DND-41 (cell line): ENCODE measurements around the gene TAF11L2.
"Not testable (repeated sequence)": the region's sequence is repeated elsewhere in the genome, so short reads cannot be mapped to it uniquely, and the experiment has no call there.

ENCODE experiments used
- ATAC-seq: fragments of 200-7000 bp; cut with Tn5 transposase; 3 replicates; pipeline ENCODE4 v1.9.1; 2021; ENCODE audit warnings: low read depth; ENCODE audit not compliant: insufficient read depth
- DNase-seq: peaks from one replicate; pipeline ENCODE4 v3.0.0-alpha.2; 2020
- H2AFZ ChIP-seq: 2 replicates; pipeline ENCODE4 v1.6.0; 2012; ENCODE audit warnings: low read depth, low read length
- H3K27ac ChIP-seq: 2 replicates; pipeline ENCODE4 v1.5.1; 2012; ENCODE audit warnings: low read length, inconsistent platforms
- H3K27me3 ChIP-seq: fragments of 200-600 bp; sonication (generic); 2 replicates; pipeline ENCODE4 v1.6.0; 2012; ENCODE audit warnings: low read length, mild to moderate bottlenecking, inconsistent platforms; ENCODE audit not compliant: insufficient read depth, poor library complexity
- H3K36me3 ChIP-seq: 2 replicates; pipeline ENCODE4 v1.5.1; 2012; ENCODE audit warnings: low read length, inconsistent platforms; ENCODE audit not compliant: insufficient read depth
- H3K4me1 ChIP-seq: 2 replicates; pipeline ENCODE4 v1.5.1; 2012; ENCODE audit warnings: mild to moderate bottlenecking, low read length; ENCODE audit not compliant: insufficient read depth
- H3K4me2 ChIP-seq: 2 replicates; pipeline ENCODE4 v1.6.0; 2012; ENCODE audit warnings: mild to moderate bottlenecking, moderate library complexity, low read length, inconsistent platforms; ENCODE audit not compliant: insufficient read depth
- H3K4me3 ChIP-seq, 2 experiments: fragments of 200-600 bp in 1 of 2; shearing (Covaris generic) in 1 of 2; 2 replicates each; pipeline ENCODE4 v1.5.1; 2012 to 2016; ENCODE audit warnings: inconsistent platforms in 2 of 2, low read length in 2 of 2, mild to moderate bottlenecking in 2 of 2, low read depth in 1 of 2, moderate library complexity in 1 of 2
- H3K79me2 ChIP-seq: 2 replicates; pipeline ENCODE4 v1.6.0; 2012; ENCODE audit warnings: low read length, inconsistent platforms; ENCODE audit not compliant: insufficient read depth
- H3K9ac ChIP-seq: 2 replicates; pipeline ENCODE4 v1.6.0; 2012; ENCODE audit warnings: low read depth, mild to moderate bottlenecking, inconsistent platforms, low read length, moderate library complexity
- H3K9me3 ChIP-seq: 2 replicates; pipeline ENCODE4 v1.5.1; 2012; ENCODE audit warnings: low read length, moderate library complexity, mild to moderate bottlenecking, inconsistent platforms; ENCODE audit not compliant: insufficient read depth, severe bottlenecking
- H4K20me1 ChIP-seq: 2 replicates; pipeline ENCODE4 v1.6.0; 2012; ENCODE audit warnings: low read length; ENCODE audit not compliant: insufficient read depth
- EZH2 ChIP-seq: IDR thresholded peaks from 3 replicates; pipeline ENCODE4 v1.6.1; 2012; ENCODE audit warnings: borderline replicate concordance, low read depth, mild to moderate bottlenecking, moderate library complexity, low read length, inconsistent platforms; ENCODE audit not compliant: severe bottlenecking
- TF ChIP-seq, protein P1 (sequence below): IDR thresholded peaks from 2 replicates; pipeline ENCODE4 v1.5.1; 2012; ENCODE audit warnings: borderline replicate concordance, low read length, moderate library complexity, mild to moderate bottlenecking; ENCODE audit not compliant: poor library complexity, severe bottlenecking; ENCODE audit errors: extremely low read depth

The TAF11L2 gene

DNA sequence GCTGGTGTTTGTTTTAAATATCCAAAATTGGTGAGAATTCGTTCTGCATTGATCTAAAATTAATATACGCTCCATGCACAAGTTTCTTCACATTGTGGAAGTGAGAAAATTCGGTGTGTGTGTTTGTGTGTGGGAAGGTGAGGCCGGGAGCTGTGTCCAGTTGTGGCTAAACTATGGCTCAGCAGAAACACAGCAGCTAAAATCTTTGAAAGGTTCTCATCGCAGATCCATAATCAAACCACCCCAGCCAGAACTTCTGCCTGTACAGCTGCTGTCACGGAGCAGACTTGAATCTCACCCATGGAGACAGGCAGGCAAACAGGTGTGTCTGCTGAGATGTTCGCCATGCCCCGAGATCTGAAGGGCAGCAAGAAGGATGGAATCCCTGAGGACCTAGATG is at the start of gene TAF11L2:
TSS of gene TAF11L2 (plus strand) at position 301 of the 400 bp plus-strand sequence.
- not testable (repeated sequence) for H3K79me2 ChIP-seq, H3K9ac ChIP-seq, H4K20me1 ChIP-seq, H3K36me3 ChIP-seq, H3K4me2 ChIP-seq, H3K9me3 ChIP-seq, H3K4me3 ChIP-seq, DNase-seq, H2AFZ ChIP-seq, H3K27me3 ChIP-seq, H3K4me1 ChIP-seq, ATAC-seq, H3K27ac ChIP-seq

GRCh38 chr5:17448877-17449276 is 49.2 kb upstream of the TAF11L2 start:
- H3K4me2 ChIP-seq: no peak overlapping the region
- DNase-seq (no peak), ATAC-seq (no peak)
- no peak overlapping the region for H3K4me3 ChIP-seq
- no peaks in the 10 kb centered on the region for H3K27me3 ChIP-seq
- H3K27ac ChIP-seq: no peak overlapping the region
- no peaks in the 10 kb centered on the region for H3K9me3 ChIP-seq
- no peaks in the 10 kb centered on the region for H3K36me3 ChIP-seq
- H3K79me2 ChIP-seq: no peaks in the 10 kb centered on the region
- H3K4me1 ChIP-seq: no peaks in the 10 kb centered on the region
- H2AFZ ChIP-seq: no peak overlapping the region
- no peaks in the 10 kb centered on the region for H4K20me1 ChIP-seq
- no peak for TF ChIP-seq EZH2
- H3K9ac ChIP-seq: no peak overlapping the region

DNA sequence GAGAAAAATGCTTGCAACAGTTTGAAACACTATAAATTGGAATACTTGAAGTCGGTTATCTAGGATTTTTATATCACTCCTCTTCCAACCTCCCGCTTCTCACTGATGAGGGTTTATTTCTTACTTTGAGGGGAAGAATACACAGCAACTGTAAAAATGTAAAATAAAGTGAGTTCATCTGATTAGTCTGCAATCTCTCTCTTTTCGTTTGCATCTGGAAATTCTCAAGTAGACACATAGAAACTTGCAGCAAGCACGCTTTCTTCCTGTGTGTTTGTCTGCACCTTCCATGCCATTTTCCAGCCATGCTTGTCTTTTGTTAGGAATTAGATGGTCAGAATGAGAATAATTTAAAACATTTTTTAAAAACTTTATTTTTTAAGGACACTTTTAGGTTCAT is 45.1 kb upstream of the TAF11L2 start:
- no peaks in the 10 kb centered on the region for H4K20me1 ChIP-seq
- no peaks in the 10 kb centered on the region for H3K36me3 ChIP-seq
- ATAC-seq: no peak
- H3K4me2 ChIP-seq: no peak overlapping the region
- no peaks in the 10 kb centered on the region for H3K4me1 ChIP-seq
- no peak for DNase-seq
- H3K9me3 ChIP-seq: peaks cover 2% of the 10 kb centered on the region
- H3K4me3 ChIP-seq: no peak overlapping the region
- no peak for TF ChIP-seq EZH2
- TF ChIP-seq, protein P1, sequence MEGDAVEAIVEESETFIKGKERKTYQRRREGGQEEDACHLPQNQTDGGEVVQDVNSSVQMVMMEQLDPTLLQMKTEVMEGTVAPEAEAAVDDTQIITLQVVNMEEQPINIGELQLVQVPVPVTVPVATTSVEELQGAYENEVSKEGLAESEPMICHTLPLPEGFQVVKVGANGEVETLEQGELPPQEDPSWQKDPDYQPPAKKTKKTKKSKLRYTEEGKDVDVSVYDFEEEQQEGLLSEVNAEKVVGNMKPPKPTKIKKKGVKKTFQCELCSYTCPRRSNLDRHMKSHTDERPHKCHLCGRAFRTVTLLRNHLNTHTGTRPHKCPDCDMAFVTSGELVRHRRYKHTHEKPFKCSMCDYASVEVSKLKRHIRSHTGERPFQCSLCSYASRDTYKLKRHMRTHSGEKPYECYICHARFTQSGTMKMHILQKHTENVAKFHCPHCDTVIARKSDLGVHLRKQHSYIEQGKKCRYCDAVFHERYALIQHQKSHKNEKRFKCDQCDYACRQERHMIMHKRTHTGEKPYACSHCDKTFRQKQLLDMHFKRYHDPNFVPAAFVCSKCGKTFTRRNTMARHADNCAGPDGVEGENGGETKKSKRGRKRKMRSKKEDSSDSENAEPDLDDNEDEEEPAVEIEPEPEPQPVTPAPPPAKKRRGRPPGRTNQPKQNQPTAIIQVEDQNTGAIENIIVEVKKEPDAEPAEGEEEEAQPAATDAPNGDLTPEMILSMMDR: no peak
- H3K9ac ChIP-seq: no peak overlapping the region
- no peaks in the 10 kb centered on the region for H3K27me3 ChIP-seq
- H2AFZ ChIP-seq: no peak overlapping the region
- H3K79me2 ChIP-seq: no peaks in the 10 kb centered on the region
- no peak overlapping the region for H3K27ac ChIP-seq

- no peak overlapping the region for H3K9ac ChIP-seq
- H3K79me2 ChIP-seq: no peaks in the 10 kb centered on the region
- no peaks in the 10 kb centered on the region for H3K36me3 ChIP-seq
- H3K27ac ChIP-seq: no peak overlapping the region
- H3K4me3 ChIP-seq: no peak overlapping the region
- no peak overlapping the region for H3K4me2 ChIP-seq
- DNase-seq (no peak), ATAC-seq (no peak)
- H3K4me1 ChIP-seq: no peaks in the 10 kb centered on the region
- H4K20me1 ChIP-seq: no peaks in the 10 kb centered on the region
- H3K27me3 ChIP-seq: no peaks in the 10 kb centered on the region
- no peak overlapping the region for H2AFZ ChIP-seq
- no peak for TF ChIP-seq EZH2
- H3K9me3 ChIP-seq: peaks cover 2% of the 10 kb centered on the region
These were observed 42.1 kb upstream of the TAF11L2 start for GRCh38 chr5:17455942-17456341.

GRCh38 chr5:17461793-17462192 is 36.2 kb upstream of the TAF11L2 start:
- no peak for ATAC-seq
- Histone ChIP-seq H3K9me3 (no peaks in the 10 kb centered on the region), H3K9ac (no peak overlapping the region), H4K20me1 (no peaks in the 10 kb centered on the region), H3K79me2 (no peaks in the 10 kb centered on the region), H3K27ac (no peak overlapping the region), H3K4me1 (no peaks in the 10 kb centered on the region), H3K4me3 (no peak overlapping the region), H2AFZ (no peak overlapping the region), H3K27me3 (no peaks in the 10 kb centered on the region), H3K4me2 (no peak overlapping the region), H3K36me3 (no peaks in the 10 kb centered on the region)
- DNase-seq: no peak
- TF ChIP-seq EZH2: no peak
- TF ChIP-seq, protein P1: no peak
